GM12891 (cell line): Measurements from ENCODE around the gene GAK.

Experiments
- PAX5 ChIP-seq: IDR thresholded peaks from 2 replicates; pipeline ENCODE4 v1.6.1; 2011; ENCODE audit warnings: low read length, moderate library complexity, mild to moderate bottlenecking; ENCODE audit not compliant: insufficient read depth, severe bottlenecking
- POLR2A ChIP-seq: IDR thresholded peaks from 2 replicates; pipeline ENCODE4 v1.6.1; 2011; ENCODE audit warnings: low read depth, low read length, control low read depth
- POLR2AphosphoS5 ChIP-seq: IDR thresholded peaks from 2 replicates; pipeline ENCODE4 v1.6.1; 2011; ENCODE audit warnings: low read depth, low read length, control low read depth
- POU2F2 ChIP-seq: IDR thresholded peaks from 2 replicates; pipeline ENCODE4 v1.6.1; 2011; ENCODE audit warnings: low read depth, mild to moderate bottlenecking, control low read depth, low read length, moderate library complexity
- SPI1 ChIP-seq: IDR thresholded peaks from 2 replicates; pipeline ENCODE4 v1.6.1; 2011; ENCODE audit warnings: low read depth, low read length, control low read depth
- TAF1 ChIP-seq: IDR thresholded peaks from 2 replicates; pipeline ENCODE4 v1.6.1; 2011; ENCODE audit warnings: low read depth, low read length, control low read depth

DNA sequence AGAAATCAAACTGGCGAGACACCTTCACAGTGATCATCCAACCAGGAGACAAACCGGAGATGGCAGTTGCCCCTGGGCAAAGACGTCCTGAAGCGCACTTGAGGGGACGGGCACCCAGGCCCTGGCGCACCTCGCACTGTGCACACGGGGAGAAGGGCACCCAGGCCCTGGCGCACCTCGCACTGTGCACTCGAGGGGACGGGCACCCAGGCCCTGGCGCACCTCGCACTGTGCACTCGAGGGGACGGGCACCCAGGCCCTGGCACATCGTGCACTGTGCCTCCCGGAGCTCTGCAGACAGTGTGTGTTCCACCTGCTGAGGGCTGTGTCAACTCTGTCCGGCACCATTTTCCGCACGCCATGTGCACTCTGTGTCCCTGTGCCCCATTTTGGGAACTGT lies 71.6 kb downstream of the GAK start:
- TF ChIP-seq POLR2AphosphoS5 (no peak), POLR2A (no peak), SPI1 (no peak), TAF1 (no peak), POU2F2 (no peak), PAX5 (no peak)
